NCI-H1417 (cell line): Measurements from ENCODE around the gene IQCK.
A peak's percentile ranks its signal among the peaks of the same experiment; 100 is the strongest.
"Not testable (repeated sequence)": the region's sequence is repeated elsewhere in the genome, so short reads cannot be mapped to it uniquely, and the experiment has no call there.

Experiments
- DNase-seq, 3 experiments: peaks; one replicate each; lab custom pipeline; 2025; lab: John Stamatoyannopoulos, UW

IQCK gene

GRCh38 chr16:19757762-19758595 lies 39.9 kb downstream of the IQCK start:
- peak in 2 of 3 experiments; percentile 4 to 42 for DNase-seq

- no peak for DNase-seq
Observed at GRCh38 chr16:19760356-19761060, 42.4 kb downstream of the IQCK start.

- no peak for DNase-seq
Observed at GRCh38 chr16:19765860-19766553, 47.9 kb downstream of the IQCK start.

- no peak for DNase-seq
Observed at GRCh38 chr16:19766554-19766884, 48.4 kb downstream of the IQCK start.

- DNase-seq = no peak
Observed at GRCh38 chr16:19766988-19767387, 48.9 kb downstream of the IQCK start.

- no peak for DNase-seq
Observed at GRCh38 chr16:19767497-19767896, 49.4 kb downstream of the IQCK start.

- no peak for DNase-seq
Observed at GRCh38 chr16:19769239-19769638, 51.2 kb downstream of the IQCK start.

- DNase-seq = no peak
Observed at GRCh38 chr16:19771040-19771439, 53.0 kb downstream of the IQCK start.

- no peak for DNase-seq
Observed at GRCh38 chr16:19771796-19772195, 53.7 kb downstream of the IQCK start.

- no peak for DNase-seq
Observed at GRCh38 chr16:19774024-19774423, 56.0 kb downstream of the IQCK start.

GRCh38 chr16:19776147-19776546 lies 58.1 kb downstream of the IQCK start:
- no peak for DNase-seq

- no peak for DNase-seq
Observed at GRCh38 chr16:19776565-19776964, 58.5 kb downstream of the IQCK start.

- no peak for DNase-seq
Observed at GRCh38 chr16:19780321-19780720, 62.2 kb downstream of the IQCK start.

GRCh38 chr16:19781226-19781625 lies 63.2 kb downstream of the IQCK start:
- DNase-seq = no peak

GRCh38 chr16:19783363-19784182 lies 65.5 kb downstream of the IQCK start:
- DNase-seq = no peak

- DNase-seq = no peak
Observed at GRCh38 chr16:19784183-19784736, 66.2 kb downstream of the IQCK start.

GRCh38 chr16:19785081-19785480 lies 67.0 kb downstream of the IQCK start:
- no peak for DNase-seq

- DNase-seq = no peak
Observed at GRCh38 chr16:19785512-19786130, 67.5 kb downstream of the IQCK start.

- not testable (repeated sequence) for DNase-seq
Observed at GRCh38 chr16:19801369-19801768, 83.3 kb downstream of the IQCK start.

GRCh38 chr16:19801824-19802223 lies 83.8 kb downstream of the IQCK start:
- DNase-seq = not testable (repeated sequence)

- DNase-seq = no peak
Observed at GRCh38 chr16:19802612-19803011, 84.5 kb downstream of the IQCK start.
